CD4-positive, alpha-beta T cell treated with Interleukin-12 subunit alpha and Interleukin-12 subunit beta, for 1 hour (primary cell): ENCODE measurements around the gene RAB14.

Experiments used
- DNase-seq: peaks from one replicate; pipeline ENCODE4 v3.0.0-alpha.2; 2020

Gene RAB14

GRCh38 chr9:121201738-121202533 is at the start of gene RAB14:
RAB14 (minus strand) TSS chr9:121201869; CDS start chr9:121193412, 8,457 bp downstream.
- DNase-seq, result peak; percentile 100

DNA sequence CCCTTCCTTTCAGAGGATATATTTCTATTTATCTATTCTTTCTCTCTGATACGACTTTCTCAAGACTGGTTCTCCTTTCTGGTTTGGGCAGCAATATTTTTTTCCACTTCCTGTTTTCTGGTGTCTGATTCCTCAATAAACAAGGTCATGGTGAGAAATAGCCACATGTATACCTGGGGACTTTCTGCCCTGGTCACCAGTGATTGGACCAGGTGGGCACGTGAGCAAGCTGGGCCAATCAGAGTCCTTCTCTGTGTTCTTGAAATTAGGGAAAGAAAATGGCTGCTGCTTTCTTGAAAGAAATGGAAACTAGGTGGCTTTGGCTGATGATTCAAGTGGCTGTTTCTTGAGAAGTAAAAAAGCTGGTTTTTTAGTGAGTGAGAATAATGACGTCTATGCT is 47.9 kb upstream of the RAB14 start:
- DNase-seq, result peak; percentile 10

DNA sequence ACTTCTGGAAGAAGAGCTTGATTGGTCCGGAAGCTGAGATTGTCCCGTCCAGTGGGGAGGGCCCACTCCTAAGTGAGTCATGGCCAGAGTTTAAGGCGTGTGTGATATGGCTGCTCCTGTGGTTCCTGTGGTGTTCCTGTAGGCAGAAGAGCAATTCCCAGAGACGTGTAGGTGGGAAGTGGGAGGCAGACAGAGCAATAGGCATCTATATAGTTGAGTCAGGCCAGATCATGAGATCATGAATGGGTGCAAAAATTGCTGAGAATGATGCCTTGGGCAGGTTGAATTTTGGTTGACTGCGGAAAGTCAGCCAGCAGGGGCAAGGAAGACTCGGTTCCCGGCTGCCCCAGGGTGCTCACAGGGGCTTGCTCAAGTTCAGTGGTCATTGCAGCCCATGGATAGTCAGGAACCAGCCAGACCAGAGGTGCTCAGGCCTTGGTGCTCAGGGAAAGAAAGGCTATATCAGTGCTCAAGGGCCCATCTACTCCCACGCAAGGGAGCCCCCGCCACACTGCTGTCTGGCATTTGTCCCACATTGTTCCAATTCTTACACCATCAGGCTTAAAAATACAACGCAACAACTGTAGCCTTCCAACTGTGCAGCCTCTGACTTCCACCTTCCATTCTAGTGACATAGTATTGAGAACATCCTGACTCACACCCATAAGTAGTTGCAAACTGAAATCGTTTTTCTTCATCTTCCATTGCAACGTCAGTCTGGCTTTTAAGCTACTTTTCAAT is 45.3 kb upstream of the RAB14 start:
- no peak for DNase-seq

DNA sequence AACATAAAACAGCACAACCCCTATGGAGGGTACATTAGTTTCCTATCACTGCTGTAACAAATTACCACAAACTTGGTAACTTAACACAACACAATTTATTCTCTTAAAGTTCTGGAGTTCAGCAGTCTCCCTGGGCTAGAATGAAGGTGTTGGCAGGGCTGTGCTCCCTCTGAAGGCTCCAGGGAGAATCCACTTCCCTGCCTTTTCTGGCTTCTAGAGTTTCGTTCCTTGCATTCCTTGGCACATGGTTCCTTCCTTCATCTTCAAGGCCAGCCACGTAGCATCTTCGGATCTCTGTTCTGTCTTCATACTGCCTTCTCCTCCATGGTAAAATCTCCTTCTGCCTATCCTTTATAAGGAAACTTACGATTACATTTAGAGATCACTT is 41.3 kb upstream of the RAB14 start:
- DNase-seq, result no peak

DNA sequence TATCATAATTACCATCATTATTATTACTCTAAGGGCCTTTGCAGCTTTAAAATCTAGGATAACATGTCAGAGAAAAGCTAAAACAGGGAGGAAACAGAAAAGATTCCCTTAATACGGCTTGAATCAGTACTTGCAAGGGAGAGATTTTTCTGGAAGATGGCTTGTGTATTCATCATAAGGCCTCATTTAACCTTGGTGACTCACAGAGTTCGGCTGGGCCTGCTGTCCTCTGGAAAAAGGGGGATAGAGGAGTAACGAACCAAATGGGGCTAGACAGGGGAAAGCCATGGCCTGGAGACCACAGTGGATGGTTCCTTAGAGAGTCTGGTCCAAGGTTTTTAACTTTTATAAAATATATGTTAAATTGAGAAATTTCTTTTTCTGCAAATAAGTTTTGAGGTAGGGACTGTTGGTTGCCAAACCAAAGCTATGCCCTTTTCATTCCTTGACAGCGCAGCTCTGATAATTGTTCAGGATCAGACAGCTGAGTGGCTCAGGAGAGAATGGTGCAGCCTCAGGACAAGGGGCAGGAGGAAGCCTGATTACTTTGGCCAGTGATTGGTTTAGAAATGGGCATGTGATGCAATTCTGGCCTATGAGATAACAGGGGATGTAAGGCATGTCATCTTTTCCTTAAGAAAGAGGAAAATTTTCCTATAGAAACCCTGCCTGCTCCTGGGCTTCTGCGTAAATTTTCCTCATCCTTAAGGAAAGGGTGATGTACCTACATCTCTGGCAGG is 40.7 kb upstream of the RAB14 start:
- no peak for DNase-seq

- no peak for DNase-seq
Measured at GRCh38 chr9:121240472-121241135, 38.9 kb upstream of the RAB14 start.

DNA sequence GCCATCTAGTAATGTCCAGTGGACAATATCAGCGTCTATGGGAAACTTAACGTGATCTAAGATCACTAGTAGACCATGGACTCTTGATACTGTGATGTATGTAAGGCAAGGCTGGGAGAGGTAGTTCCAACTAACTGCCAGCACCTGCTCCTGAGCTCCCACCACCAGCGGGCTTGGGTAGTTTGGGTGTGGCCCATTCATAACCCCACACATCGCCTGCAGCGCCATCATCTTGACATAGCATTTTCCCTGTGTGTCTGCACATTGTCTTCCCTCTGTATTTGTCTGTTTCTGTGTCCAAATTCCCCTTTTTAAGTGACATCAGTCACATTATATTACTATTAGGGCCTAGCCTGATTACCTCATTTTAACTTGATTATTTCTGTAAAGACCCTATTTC is 38.2 kb upstream of the RAB14 start:
- DNase-seq, result no peak

DNA sequence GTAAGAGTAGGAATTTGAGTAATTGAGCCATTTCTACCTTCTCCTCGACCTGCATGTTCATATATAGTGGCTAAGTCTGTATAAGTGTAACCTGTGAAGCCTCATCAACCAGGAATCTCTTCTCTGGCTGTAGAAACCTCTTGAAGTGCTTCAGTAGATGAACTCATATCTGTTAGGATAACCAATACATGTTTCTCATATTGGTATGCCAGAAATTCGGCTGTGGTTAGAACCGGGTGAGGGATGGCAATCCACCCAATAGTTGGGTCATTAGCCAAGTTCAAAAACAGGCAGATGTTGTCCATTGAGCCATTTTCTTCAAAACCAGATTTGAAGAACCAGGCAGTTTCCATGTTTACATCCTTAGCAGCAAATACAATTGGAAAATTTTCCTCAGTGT is 37.4 kb upstream of the RAB14 start:
- no peak for DNase-seq

- DNase-seq, result no peak
Measured at GRCh38 chr9:121237916-121238315, 36.2 kb upstream of the RAB14 start.

DNA sequence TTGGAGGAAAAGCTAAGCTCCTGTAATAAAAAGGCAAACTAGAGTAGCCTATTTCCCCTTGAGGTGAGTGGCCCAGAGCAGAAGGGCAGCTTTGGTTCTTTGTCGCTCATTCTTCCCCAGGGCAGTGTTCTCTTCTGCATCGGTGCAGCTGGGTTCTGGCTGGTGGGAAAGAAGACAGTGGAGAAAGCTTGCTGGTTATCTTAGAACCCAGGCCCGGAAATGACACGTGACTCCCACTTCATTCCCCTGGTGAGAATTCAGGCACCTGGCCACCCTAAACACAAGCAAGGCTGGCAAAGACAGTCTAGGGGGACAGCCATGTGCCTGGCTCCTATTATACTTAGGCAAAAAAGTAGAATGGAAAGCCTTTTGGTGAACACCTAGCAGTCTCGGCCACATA is 33.8 kb upstream of the RAB14 start:
- DNase-seq, result no peak

- no peak for DNase-seq
Measured at GRCh38 chr9:121234832-121235161, 33.1 kb upstream of the RAB14 start.

- DNase-seq, result no peak
Measured at GRCh38 chr9:121233906-121234831, 32.5 kb upstream of the RAB14 start.

DNA sequence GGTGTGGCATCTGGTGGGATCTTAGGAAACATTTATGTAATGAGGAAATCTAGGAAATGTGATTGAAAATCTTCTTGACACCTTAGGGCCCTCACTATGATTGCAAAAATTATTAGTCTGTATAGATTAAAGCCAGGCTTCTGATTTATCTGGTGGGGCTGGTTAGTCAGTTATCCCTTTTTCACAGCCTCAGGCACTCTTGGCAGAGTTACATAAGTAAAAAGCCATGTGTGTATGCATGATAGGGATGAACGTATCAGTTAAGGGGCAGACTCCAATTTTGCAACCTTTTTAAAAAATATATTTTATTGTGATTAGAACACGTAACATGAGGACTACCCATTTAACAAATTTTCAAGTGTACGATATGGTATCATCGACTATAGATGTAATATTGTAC is 30.6 kb upstream of the RAB14 start:
- DNase-seq, result no peak

- no peak for DNase-seq
Measured at GRCh38 chr9:121230256-121230655, 28.6 kb upstream of the RAB14 start.

DNA sequence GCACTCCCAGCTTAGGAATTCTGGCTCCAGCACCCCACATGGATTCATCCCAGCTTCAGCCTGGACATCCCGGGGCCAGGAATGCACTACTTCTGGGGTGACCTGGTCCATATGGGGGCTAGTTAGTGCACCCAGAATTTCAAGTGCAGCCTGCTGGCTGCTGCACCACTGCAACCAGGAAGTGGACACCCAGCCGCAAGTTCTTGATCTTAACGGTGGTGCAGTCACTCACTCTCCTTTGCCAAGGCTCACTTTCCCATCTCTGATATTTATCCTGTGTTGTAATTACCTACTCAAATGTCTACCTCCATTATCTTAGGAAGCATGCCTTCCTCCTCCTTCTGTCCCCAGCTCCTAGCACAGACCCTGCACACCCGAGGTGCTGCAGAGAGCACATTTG is 26.2 kb upstream of the RAB14 start:
- no peak for DNase-seq

DNA sequence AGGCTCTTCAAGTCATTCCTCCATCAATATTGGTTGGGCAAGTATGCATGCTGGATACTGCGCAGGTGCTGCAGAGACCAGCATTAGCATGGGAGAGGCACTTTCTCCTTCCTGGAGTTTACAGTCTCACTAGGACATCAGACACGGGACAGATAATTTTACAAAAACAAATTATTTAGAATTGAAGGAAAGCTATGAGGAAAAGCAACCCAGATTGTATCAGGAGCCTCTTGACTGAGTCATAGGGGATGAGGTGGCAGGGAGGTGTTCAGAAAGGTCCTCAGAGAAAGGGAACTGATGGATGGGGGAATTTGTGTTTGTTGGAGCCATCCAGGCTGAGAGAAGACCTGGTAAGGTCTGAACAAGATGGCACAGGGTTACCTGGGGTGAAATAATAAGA is 24.5 kb upstream of the RAB14 start:
- no peak for DNase-seq

DNA sequence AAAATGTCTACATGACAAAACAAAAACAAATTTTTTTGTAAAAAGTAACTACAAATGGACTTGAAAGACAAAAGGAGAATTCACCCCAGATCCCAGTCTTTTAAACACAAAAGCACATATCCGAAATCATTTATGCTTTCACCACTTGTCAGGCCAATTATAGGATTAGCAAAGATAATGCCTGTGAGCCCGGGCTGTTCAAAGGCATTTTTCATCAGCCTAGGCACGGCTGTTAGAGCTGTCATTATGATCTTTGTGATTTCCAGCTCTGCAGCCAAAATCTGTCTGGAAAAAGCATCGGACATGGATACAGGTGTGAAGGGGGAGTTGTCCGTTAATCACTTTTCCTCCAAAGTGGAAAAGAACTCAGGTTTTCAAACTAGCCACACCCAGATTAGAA is 23.6 kb upstream of the RAB14 start:
- no peak for DNase-seq

DNA sequence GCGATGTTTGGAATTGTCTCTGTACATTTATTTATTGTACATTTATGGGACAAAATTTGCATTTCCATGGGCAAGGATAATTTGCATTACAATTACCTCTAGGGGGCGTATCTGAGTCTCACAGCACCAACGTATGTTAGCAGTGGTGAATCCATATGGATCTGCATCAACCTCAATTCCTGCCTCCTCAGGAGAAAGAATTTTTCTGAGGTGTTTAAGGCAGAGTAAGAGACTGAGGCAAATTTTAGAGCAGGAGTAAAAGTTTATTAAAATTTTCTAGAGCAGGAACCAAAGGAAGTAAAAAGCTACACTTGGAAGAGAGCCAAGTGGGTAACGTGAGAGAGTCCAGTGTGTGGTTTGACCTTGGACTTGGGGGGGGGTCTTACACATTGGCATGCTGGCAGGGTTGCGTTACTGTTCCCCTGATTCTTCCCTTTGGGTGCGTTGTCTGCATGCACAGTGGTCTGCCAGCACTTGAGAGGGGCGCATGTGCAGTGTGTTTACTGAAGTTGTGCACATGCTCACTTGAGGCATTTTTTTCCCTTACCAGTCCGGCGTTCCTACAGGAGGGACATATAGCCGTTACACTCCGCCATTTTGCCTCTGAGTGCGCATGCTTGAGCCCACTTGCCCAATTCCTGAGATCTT is 21.0 kb upstream of the RAB14 start:
- DNase-seq, result peak; percentile 24

DNA sequence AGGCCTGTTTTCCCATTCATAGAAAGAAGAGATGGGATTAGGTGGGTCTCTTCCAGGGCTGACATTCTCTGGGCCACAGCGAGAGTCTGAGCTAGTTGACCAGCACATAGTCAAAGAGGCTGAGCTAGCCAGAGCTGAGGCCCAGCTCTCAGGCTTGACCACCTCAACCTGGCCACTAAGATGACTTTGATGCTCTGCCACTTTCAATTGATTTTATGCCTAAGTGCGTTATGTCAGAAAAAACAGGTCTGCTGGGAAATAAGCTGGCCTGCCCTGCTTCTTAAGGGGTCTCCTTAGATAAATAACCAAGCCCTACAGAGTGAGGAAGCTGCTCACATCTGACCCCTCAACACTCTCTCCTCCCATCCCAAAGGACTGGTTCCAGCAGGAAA is 20.0 kb upstream of the RAB14 start:
- no peak for DNase-seq

DNA sequence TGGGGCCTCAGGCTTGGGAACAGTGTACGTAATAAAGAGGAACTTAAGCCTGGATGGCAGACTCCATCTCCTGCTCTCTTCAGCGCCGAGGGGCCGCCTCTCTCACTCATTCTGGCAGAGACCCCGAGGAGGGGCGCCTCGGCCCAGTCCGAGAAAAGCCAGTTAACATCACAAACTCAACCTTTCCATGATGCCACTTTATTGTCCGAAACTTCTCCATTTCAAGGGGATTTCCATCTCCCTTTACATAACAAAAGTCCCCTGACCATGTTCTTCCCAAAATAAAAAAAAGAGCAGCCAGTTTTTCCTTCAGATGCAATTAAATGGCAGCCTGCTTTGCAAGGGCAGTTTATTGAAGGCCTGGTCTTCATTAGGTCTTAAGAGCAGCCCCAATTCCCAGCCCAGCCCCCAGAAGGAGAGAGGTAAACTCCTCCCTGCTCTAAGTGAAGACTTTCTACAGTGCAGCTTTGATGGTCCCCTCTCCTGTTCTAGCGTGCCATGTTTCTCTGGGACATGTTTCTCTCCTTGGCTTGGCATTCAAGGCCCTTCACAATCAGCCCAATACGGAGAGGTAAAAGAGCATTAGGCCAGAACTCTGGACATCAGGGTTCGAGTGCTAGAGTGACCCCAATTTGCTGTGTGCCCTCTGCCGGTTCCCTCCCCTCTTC is 19.5 kb upstream of the RAB14 start:
- DNase-seq, result no peak

GRCh38 chr9:121219530-121219929 is 17.9 kb upstream of the RAB14 start:
- no peak for DNase-seq
